Left forelimb (tissue), 1 donor: Measurements from ENCODE around the gene TRIML1.

Experiments
- DNase-seq: peaks from one replicate; pipeline ENCODE4 v3.0.0-alpha.2; 2018; ENCODE audit warnings: low spot score

TRIML1 gene, protein sequence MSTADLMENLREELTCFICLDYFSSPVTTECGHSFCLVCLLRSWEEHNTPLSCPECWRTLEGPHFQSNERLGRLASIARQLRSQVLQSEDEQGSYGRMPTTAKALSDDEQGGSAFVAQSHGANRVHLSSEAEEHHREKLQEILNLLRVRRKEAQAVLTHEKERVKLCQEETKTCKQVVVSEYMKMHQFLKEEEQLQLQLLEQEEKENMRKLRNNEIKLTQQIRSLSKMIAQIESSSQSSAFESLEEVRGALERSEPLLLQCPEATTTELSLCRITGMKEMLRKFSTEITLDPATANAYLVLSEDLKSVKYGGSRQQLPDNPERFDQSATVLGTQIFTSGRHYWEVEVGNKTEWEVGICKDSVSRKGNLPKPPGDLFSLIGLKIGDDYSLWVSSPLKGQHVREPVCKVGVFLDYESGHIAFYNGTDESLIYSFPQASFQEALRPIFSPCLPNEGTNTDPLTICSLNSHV

GRCh38 chr4:188139141-188139540, at the start of gene TRIML1:
Gene TRIML1 (plus strand): TSS chr4:188139441. CDS start chr4:188139559, 118 bp downstream.
- no peak for DNase-seq

GRCh38 chr4:188092824-188093223, 46.4 kb upstream of the TRIML1 start:
- DNase-seq, result no peak

DNA sequence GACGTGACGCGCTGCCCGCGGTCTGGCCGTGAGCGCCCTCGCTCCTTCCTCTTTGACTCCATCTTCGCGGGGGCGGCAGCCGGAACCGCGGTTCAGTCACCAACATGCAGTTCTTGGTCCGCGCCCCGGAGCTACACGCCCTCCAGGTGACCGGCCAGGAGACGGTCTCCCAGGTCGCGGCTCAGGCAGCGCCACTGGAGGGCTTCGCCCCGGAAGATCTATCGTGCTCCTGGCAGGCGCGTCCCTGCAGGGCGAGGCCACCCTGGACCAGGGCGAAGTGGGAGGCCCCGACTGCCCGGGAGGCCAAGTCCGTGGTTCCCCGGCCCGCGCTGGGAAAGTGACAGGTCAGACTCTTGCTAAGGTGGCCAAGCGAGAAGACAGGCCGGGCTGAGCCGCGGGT, 32.8 kb upstream of the TRIML1 start:
- no peak for DNase-seq

DNA sequence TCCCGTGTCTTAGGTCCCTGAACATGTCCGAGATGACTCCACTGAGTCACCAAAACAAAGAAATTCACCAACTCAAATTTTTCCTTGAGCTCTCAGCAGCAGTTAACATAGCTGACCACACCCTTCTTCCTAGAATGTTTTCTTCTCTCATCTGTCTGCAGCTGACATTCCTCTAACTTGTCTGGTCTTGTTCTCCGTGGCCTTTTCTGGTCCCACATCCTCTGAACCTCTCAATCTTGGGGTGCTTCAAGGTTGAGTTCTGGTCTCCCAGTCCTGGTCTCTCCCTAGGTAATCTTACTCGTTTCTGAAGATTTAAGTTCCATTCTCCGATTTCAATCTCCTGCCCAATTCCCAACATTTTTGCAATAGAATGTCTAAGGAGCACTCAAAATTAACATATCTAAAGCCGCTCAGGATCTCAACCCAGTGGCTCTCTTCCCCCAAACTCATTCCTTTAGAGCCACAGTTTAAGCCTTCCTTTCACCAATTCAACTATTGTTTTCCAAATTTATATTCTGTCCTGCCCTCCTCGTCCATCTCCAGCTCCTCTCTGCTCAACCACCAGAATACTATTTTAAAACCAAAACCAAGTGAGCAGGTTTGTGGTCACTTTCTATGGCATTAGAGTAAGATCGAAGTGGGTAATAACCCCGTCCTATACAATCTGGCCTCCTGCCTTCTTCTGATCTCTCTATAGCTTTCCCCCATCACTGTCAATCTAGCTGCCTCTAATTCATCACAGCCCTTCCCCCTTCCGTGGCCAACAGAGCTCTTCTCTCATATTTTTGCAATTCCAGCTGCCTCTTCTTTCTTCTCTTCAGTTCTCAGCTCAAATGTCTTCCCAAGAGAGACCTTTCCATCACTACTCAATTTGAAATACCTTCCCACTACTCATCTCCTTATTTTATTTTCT, 31.1 kb upstream of the TRIML1 start:
- no peak for DNase-seq

DNA sequence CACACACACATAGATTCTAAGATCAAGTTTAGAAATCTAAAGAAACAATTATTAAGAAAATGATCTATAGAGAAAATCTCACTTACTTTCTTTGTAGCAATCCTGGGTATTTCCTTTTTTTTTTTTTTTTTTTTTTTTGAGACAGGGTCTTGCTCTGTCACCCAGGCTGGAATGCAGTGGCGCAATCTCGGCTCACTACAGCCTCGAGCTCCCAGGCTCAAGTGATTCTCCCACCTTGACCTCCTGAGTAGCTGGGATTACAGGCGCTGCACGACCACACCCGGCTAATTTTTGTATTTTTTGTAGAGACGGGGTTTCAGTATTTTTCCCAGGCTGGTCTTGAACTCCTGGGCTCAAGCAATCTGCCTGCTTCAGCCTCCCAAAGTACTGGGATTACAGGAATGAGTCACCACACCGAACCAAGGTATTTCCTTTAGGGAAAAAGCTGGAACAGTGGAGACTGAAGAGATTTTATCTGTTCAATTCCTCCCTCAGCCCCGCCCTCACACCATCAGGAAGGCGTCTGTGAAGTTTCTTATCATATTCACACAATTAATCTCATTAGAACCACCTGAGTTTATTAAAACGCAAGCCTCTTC, 30.0 kb upstream of the TRIML1 start, which contains the start of gene TRIML2:
Gene TRIML2, minus strand, starts transcription at position 447 of the 599 bp plus-strand sequence. CDS start 4,235 bp downstream, outside the sequence.
- no peak for DNase-seq

- no peak for DNase-seq
These were observed 29.2 kb upstream of the TRIML1 start for GRCh38 chr4:188110036-188110435.

- DNase-seq, result no peak
These were observed 28.3 kb upstream of the TRIML1 start for GRCh38 chr4:188110741-188111471.

- no peak for DNase-seq
These were observed 27.3 kb upstream of the TRIML1 start for GRCh38 chr4:188111955-188112354.

DNA sequence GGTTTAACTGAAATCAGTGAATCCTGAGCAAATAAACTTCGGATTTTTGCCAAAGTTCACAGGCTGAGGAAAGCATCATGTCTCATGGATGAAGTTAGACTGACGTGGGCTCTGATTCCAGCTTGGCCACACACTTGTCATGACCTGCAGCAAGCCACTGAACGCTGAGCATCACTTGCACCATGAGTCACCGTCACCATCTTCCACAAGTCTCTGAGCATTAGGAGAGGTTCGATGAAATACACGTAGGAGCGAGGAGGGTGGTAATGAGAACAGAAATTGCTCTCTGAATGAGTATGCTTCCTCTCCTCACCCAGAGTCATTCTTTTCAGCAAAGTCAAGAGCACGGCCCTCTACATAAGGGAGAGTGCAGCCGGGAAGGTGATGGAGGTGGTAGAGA, 26.1 kb upstream of the TRIML1 start:
- DNase-seq, result no peak

- no peak for DNase-seq
These were observed 21.5 kb upstream of the TRIML1 start for GRCh38 chr4:188117631-188118324.

GRCh38 chr4:188121530-188121929, 17.7 kb upstream of the TRIML1 start:
- no peak for DNase-seq

GRCh38 chr4:188127214-188127874, 11.9 kb upstream of the TRIML1 start:
- no peak for DNase-seq

- no peak for DNase-seq
These were observed 8.9 kb upstream of the TRIML1 start for GRCh38 chr4:188130355-188130754.

DNA sequence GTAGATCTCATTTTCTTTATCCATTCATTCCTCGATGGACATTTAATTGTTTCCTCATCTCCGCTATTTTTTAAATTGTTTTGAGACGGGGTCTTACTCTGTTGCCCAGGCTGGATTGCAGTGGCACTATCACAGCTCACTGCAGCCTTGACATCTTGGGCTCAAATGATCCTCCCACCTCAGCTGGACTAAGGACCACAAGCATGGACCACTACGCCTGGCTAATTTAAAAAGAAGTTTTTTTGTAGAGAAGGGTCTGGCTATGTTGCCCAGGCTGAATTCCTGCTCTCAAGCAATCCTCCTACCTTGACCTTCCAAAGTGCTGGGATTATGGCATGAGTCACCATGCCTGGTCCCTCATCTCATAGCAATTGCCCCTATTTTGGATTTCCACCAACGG, 7.0 kb upstream of the TRIML1 start:
- no peak for DNase-seq

DNA sequence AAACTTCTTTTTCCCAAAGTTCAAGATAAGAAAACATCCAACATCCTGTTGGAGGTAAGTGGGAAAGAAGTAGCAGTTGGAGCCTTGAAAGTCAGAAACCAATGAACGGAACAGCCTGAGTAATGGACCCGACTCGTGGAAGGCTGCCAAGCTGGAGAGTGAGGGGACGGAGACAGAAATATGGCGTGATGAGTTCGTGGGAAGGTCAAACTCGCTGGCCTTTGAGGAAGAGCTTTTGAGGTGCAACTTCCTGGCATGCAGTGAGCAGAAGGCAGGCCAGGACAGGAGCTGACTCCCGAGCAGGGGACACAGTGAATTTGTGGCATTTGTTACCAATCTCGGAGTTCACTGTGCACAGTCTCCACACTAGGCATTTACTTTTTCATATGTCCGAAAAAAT, 1.0 kb upstream of the TRIML1 start:
- DNase-seq, result no peak

- no peak for DNase-seq
These were observed 430 bp downstream of the TRIML1 start for GRCh38 chr4:188139671-188140070.

GRCh38 chr4:188143731-188144130, 4.5 kb downstream of the TRIML1 start:
- DNase-seq, result no peak

DNA sequence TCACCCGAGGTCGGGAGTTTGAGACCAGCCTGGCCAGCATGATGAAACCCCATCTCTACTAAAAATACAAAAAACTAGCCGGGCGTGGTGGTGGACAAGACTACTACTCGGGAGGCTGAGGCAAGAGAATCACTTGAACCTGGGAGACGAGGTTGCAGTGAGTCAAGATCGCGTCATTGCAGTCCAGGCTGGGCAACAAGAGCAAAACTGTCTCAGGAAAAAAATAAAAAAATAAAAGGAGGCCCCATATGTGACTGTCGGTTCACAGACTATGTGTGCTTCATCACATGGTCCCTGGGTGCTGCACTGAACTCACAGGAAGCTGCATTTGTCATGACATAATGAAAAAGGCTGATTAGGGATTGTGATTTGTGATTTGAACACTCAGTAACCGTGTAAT, 6.4 kb downstream of the TRIML1 start:
- no peak for DNase-seq

DNA sequence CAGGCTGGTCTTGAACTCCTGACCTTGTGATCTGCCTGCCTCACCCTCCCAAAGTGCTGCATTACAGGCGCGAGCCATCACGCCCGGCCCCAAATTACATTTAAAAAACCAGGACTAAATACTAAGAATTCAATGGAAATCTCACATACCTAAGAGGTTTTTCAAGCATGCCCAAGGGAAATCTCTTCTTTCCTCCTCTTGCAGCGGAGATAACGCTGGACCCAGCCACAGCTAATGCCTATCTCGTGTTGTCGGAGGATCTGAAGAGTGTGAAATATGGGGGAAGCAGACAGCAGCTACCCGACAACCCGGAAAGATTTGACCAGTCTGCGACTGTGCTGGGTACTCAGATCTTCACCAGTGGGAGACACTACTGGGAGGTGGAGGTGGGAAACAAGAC, 7.4 kb downstream of the TRIML1 start:
- DNase-seq, result no peak

GRCh38 chr4:188147176-188147575, 7.9 kb downstream of the TRIML1 start:
- DNase-seq, result no peak
